ENCODE measurements around the gene MRPL21. TPM values are rescaled to one million over a fixed set of nuclear protein-coding genes. Genes with fewer than 3 reads are reported as not detected.

The MRPL21 gene
- total and polyA plus RNA-seq, 2 experiments from 2014 or later, result 22.6 to 122 TPM

DNA sequence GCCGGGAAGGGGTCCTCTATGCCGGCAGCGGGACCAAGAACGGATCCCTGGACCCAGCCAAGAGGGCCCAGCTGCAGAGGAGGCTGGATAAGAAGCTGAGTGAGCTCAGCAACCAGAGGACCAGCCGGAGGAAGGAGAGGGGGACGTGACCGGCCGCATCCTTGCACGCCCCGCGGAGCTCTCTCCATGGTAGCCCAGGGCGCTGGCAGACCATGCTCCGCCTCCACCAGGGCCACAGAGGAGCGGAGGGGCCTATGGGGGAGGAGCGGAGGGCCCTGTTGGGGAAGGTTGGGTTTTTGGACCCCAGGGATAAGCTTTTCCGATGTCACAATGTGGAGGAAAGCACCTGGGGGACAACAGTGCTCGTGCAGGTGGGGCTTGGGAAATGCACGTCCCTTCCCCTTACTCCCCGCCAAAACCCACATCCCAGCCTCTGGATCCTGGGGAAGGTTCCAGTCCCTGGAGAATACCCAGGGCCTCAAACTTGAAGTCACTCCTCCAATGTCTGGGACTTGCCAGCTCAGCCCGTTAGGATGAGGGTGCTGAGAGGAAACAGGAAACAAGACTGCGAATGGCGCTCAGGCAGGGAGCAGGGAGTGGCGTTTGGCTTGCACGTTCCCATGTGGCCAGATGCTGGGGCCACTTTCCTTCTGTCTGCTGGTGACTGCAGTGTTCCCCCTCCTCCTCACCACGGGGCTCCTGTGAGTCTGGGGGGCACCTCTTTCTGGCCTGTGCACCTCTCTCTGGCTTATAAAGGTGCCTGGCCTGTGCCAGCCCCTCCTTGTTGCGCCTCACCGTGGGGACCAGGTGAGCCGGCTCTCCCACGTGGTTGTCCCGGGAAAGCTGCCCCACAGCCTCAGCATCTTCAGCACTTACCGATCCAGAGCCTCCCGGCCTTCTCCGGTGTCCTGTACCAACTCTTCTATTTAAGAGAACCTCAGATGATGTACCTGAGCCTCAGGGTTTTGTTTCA is 36.2 kb upstream of the MRPL21 start:
- no peaks in the 10 kb centered on the region for H3K27me3 ChIP-seq (replicated peaks; ENCODE audit: insufficient read depth)
- H3K79me2 ChIP-seq (ENCODE audit: insufficient read depth), result no peaks in the 10 kb centered on the region
- H3K27ac ChIP-seq, result no peak overlapping the region
- no peaks in the 10 kb centered on the region for H3K9me2 ChIP-seq (ENCODE audit: insufficient read depth)
- no peaks in the 10 kb centered on the region for H3K9me3 ChIP-seq (ENCODE audit: low read depth)
- no peak overlapping the region for H3K4me2 ChIP-seq (ENCODE audit: unreplicated experiment)
- no peaks in the 10 kb centered on the region for H3K4me1 ChIP-seq (ENCODE audit: insufficient read depth)
- WGBS, 2 experiments (ENCODE audit: low coverage in 1 of 2, low lambda C conversion rate in 2 of 2, missing lambda C conversion rate in 2 of 2), result 83 to 85% methylated on average over 30 to 33 of the region's 33 CpGs
- TF ChIP-seq EZH2 (IDR thresholded peaks at IDR 0.05; ENCODE audit: insufficient read depth, poor library complexity, severe bottlenecking) (no peak), EZH2phosphoT487 (IDR thresholded peaks at IDR 0.05; ENCODE audit: insufficient read depth, low read depth) (no peak)
- in situ Hi-C loops (cut with MboI), result no loop called here
- H4K20me1 ChIP-seq (ENCODE audit: insufficient read depth), result no peaks in the 10 kb centered on the region
- no peak for DNase-seq
- no peak overlapping the region for H2AFZ ChIP-seq
- H3K36me3 ChIP-seq (ENCODE audit: low read depth), result no peaks in the 10 kb centered on the region; the same call in 1 of the 2 replicates
- H3K9ac ChIP-seq, result no peak overlapping the region
- H3K4me3 ChIP-seq, result no peak overlapping the region
- no peaks in the 10 kb centered on the region for H3F3A ChIP-seq (ENCODE audit: insufficient read depth)

GRCh38 chr11:68938816-68939582 is 35.4 kb upstream of the MRPL21 start:
- H3K4me3 ChIP-seq, result no peak overlapping the region
- no peaks in the 10 kb centered on the region for H3K4me1 ChIP-seq (ENCODE audit: insufficient read depth)
- in situ Hi-C loops (cut with MboI), result no loop called here
- no peak overlapping the region for H3K4me2 ChIP-seq (ENCODE audit: unreplicated experiment)
- TF ChIP-seq EZH2 (IDR thresholded peaks at IDR 0.05; ENCODE audit: insufficient read depth, poor library complexity, severe bottlenecking), result no peak
- TF ChIP-seq EZH2phosphoT487 (IDR thresholded peaks at IDR 0.05; ENCODE audit: insufficient read depth, low read depth), result no peak
- H3K79me2 ChIP-seq (ENCODE audit: insufficient read depth), result no peaks in the 10 kb centered on the region
- no peaks in the 10 kb centered on the region for H3K27me3 ChIP-seq (replicated peaks; ENCODE audit: insufficient read depth)
- H3K9me3 ChIP-seq (ENCODE audit: low read depth), result no peaks in the 10 kb centered on the region
- 87 to 90% methylated on average over 17 of the region's 17 CpGs for WGBS, 2 experiments (ENCODE audit: low coverage in 1 of 2, low lambda C conversion rate in 2 of 2, missing lambda C conversion rate in 2 of 2)
- H3F3A ChIP-seq (ENCODE audit: insufficient read depth), result no peaks in the 10 kb centered on the region
- no peak overlapping the region for H2AFZ ChIP-seq
- no peak for DNase-seq
- H3K36me3 ChIP-seq (ENCODE audit: low read depth), result no peaks in the 10 kb centered on the region; the same call in 1 of the 2 replicates
- no peak overlapping the region for H3K9ac ChIP-seq
- no peaks in the 10 kb centered on the region for H4K20me1 ChIP-seq (ENCODE audit: insufficient read depth)
- H3K9me2 ChIP-seq (ENCODE audit: insufficient read depth), result no peaks in the 10 kb centered on the region
- no peak overlapping the region for H3K27ac ChIP-seq

DNA sequence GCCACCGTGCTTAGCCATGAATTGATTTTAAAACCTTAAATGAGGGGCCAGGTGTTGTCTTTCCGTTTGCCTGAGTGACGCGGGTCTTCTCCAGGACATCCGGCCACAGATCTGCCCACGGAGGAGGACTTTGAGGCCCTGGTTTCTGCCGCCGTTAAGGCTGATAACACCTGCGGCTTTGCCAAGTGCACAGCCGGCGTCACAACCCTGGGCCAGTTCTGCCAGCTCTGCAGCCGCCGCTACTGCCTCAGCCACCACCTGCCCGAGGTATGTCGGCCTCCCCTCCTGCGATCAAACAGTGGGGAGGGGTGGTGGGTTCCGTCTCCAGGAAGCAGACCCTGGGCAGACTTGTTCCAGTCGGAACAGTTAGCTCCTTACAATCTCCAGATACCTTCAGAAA is 34.5 kb upstream of the MRPL21 start:
- no peaks in the 10 kb centered on the region; the same call in 1 of the 2 replicates for H3K36me3 ChIP-seq (ENCODE audit: low read depth)
- in situ Hi-C loops (cut with MboI), result no loop called here
- H3K4me1 ChIP-seq (ENCODE audit: insufficient read depth), result no peaks in the 10 kb centered on the region
- H4K20me1 ChIP-seq (ENCODE audit: insufficient read depth), result no peaks in the 10 kb centered on the region
- no peak overlapping the region for H3K9ac ChIP-seq
- WGBS, 2 experiments (ENCODE audit: low coverage in 1 of 2, low lambda C conversion rate in 2 of 2, missing lambda C conversion rate in 2 of 2), result 91% methylated on average over 16 of the region's 18 CpGs
- no peak for TF ChIP-seq EZH2 (IDR thresholded peaks at IDR 0.05; ENCODE audit: insufficient read depth, poor library complexity, severe bottlenecking)
- TF ChIP-seq EZH2phosphoT487 (IDR thresholded peaks at IDR 0.05; ENCODE audit: insufficient read depth, low read depth), result no peak
- DNase-seq, result no peak
- H3K4me3 ChIP-seq, result no peak overlapping the region
- no peaks in the 10 kb centered on the region for H3K9me2 ChIP-seq (ENCODE audit: insufficient read depth)
- no peaks in the 10 kb centered on the region for H3F3A ChIP-seq (ENCODE audit: insufficient read depth)
- no peak overlapping the region for H3K4me2 ChIP-seq (ENCODE audit: unreplicated experiment)
- no peaks in the 10 kb centered on the region for H3K9me3 ChIP-seq (ENCODE audit: low read depth)
- H3K79me2 ChIP-seq (ENCODE audit: insufficient read depth), result no peaks in the 10 kb centered on the region
- H3K27me3 ChIP-seq (replicated peaks; ENCODE audit: insufficient read depth), result no peaks in the 10 kb centered on the region
- no peak overlapping the region for H2AFZ ChIP-seq
- no peak overlapping the region for H3K27ac ChIP-seq

All from GM23248 (cell line).